Stimulated activated CD8-positive, alpha-beta memory T cell treated with anti-CD3 and anti-CD28 coated beads, Interleukin-7, amount 100 ng/mL, for 4 hours (primary cell): ENCODE measurements around the gene ILKAP.

Experiments used
- DNase-seq, 2 donors: peaks; one replicate each; pipeline ENCODE4 v3.0.0-alpha.2; 2020; ENCODE audit warnings: low read depth in 2 of 2

ILKAP gene

GRCh38 chr2:238166391-238167343 is 36.8 kb downstream of the ILKAP start:
- DNase-seq = no peak

GRCh38 chr2:238165288-238165921 is 38.1 kb downstream of the ILKAP start:
- DNase-seq = no peak

GRCh38 chr2:238164906-238165287 is 38.6 kb downstream of the ILKAP start:
- DNase-seq = no peak

GRCh38 chr2:238163481-238164198 is 39.9 kb downstream of the ILKAP start:
- DNase-seq = no peak

GRCh38 chr2:238162846-238163441 is 40.6 kb downstream of the ILKAP start:
- DNase-seq = no peak

- no peak for DNase-seq
Observed at GRCh38 chr2:238162251-238162845, 41.1 kb downstream of the ILKAP start.

GRCh38 chr2:238161291-238162051 is 42.0 kb downstream of the ILKAP start:
- DNase-seq = no peak

GRCh38 chr2:238160206-238161129 is 43.0 kb downstream of the ILKAP start:
- no peak for DNase-seq

GRCh38 chr2:238159661-238160205 is 43.8 kb downstream of the ILKAP start:
- no peak for DNase-seq

- no peak for DNase-seq
Observed at GRCh38 chr2:238159071-238159539, 44.4 kb downstream of the ILKAP start.

GRCh38 chr2:238158509-238159070 is 44.9 kb downstream of the ILKAP start, which contains the start of gene ERFE:
Gene ERFE (plus strand): TSS chr2:238158970. CDS start chr2:238159008, 38 bp downstream.
- DNase-seq = peak in 1 of 2 donors; percentile 35

- DNase-seq = no peak
Observed at GRCh38 chr2:238158018-238158508, 45.4 kb downstream of the ILKAP start.

GRCh38 chr2:238157506-238158017 is 45.9 kb downstream of the ILKAP start:
- DNase-seq = no peak

GRCh38 chr2:238155761-238156694 is 47.5 kb downstream of the ILKAP start:
- no peak for DNase-seq

- DNase-seq = no peak
Observed at GRCh38 chr2:238155051-238155760, 48.3 kb downstream of the ILKAP start.

GRCh38 chr2:238154570-238154969 is 48.9 kb downstream of the ILKAP start:
- DNase-seq = no peak
